Liver (tissue), 9 donors: ENCODE results near the gene NASP. TPM values are rescaled to one million over a fixed set of nuclear protein-coding genes. Genes with fewer than 3 reads are reported as not detected.

ENCODE experiments used
- DNase-seq: peaks from one replicate; pipeline ENCODE4 v3.0.0-alpha.2; 2017; ENCODE audit warnings: low spot score
- H3K27ac ChIP-seq, 2 donors: one replicate each; pipeline ENCODE4 v1.7.0; 2013; ENCODE audit warnings: inconsistent platforms in 2 of 2, low read length in 2 of 2, control low read depth in 1 of 2, low read depth in 1 of 2, mild to moderate bottlenecking in 1 of 2
- H3K27me3 ChIP-seq, 4 donors: one replicate each; pipeline versions ENCODE4 v1.6.1 to v1.7.0; 2013; ENCODE audit warnings: low read length in 3 of 4, inconsistent platforms in 1 of 4, mild to moderate bottlenecking in 1 of 4, moderate library complexity in 1 of 4; ENCODE audit not compliant: control insufficient read depth in 4 of 4, insufficient read depth in 4 of 4
- H3K36me3 ChIP-seq, 4 donors: one replicate each; pipeline versions ENCODE4 v1.6.1 to v1.7.0; 2013; ENCODE audit warnings: low read length in 3 of 4, mild to moderate bottlenecking in 3 of 4, low read depth in 1 of 4, moderate library complexity in 1 of 4; ENCODE audit not compliant: control insufficient read depth in 4 of 4, insufficient read depth in 3 of 4
- H3K4me1 ChIP-seq, 4 donors: one replicate each; pipeline versions ENCODE4 v1.6.1 to v1.7.0; 2013; ENCODE audit warnings: low read length in 3 of 4, mild to moderate bottlenecking in 3 of 4, moderate library complexity in 1 of 4; ENCODE audit not compliant: control insufficient read depth in 4 of 4, insufficient read depth in 4 of 4
- H3K4me3 ChIP-seq, 3 donors: one replicate each; pipeline versions ENCODE4 v1.6.1 to v1.7.0; 2013; ENCODE audit warnings: low read length in 3 of 3, control low read depth in 1 of 3, low read depth in 1 of 3, mild to moderate bottlenecking in 1 of 3
- H3K9ac ChIP-seq, 2 donors: one replicate each; pipeline ENCODE4 v1.7.0; 2013; ENCODE audit warnings: low read length in 2 of 2, mild to moderate bottlenecking in 2 of 2, moderate library complexity in 2 of 2, control low read depth in 1 of 2, low read depth in 1 of 2
- H3K9me3 ChIP-seq, 4 donors: one replicate each; pipeline versions ENCODE4 v1.6.1 to v1.7.0; 2013; ENCODE audit warnings: low read length in 3 of 4; ENCODE audit not compliant: control insufficient read depth in 4 of 4
- NR2F2 ChIP-seq: IDR thresholded peaks from 2 replicates; pipeline ENCODE4 v1.6.1; 2016; ENCODE audit warnings: antibody characterized with exemption
- RAD21 ChIP-seq, 2 donors: IDR thresholded peaks; 2 replicates each; pipeline ENCODE4 v1.6.1; 2016; ENCODE audit warnings: antibody characterized with exemption in 2 of 2, mild to moderate bottlenecking in 2 of 2
- RXRA ChIP-seq, 2 donors: IDR thresholded peaks; 2 replicates each; pipeline ENCODE4 v1.6.1; 2017 to 2018; ENCODE audit warnings: antibody characterized with exemption in 2 of 2, mild to moderate bottlenecking in 1 of 2
- WGBS: extraction: QIAGEN DNeasy Blood & Tissue Kit; methylation state at CpG from one replicate; pipeline ENCODE4 v1.1.7; 2013; 5-methylcytosine and 5-hydroxymethylcytosine counted together
- polyA plus RNA-seq, 2 donors: library from polyadenylated mRNA; stranded (reverse) in 1 of 2; unstranded in 1 of 2; fragments of 200-250 nt in 1 of 2; fragments of >200 nt in 1 of 2; fragmentation: Nextera tagmentation in 1 of 2; extraction: Ambion mirVana in 1 of 2; gene quantifications; one replicate each; pipeline versions ENCODE4 v1.2.1 to v1.2.3, GENCODE V29; 2013 to 2015
- total RNA-seq, 2 donors: library from RNA; depleted of rRNA; stranded (reverse); fragments of >200 nt; gene quantifications; one replicate each; pipeline ENCODE4 v1.2.3, GENCODE V29; 2014
- TF ChIP-seq, protein P1 (sequence below): IDR thresholded peaks from 2 replicates; pipeline ENCODE4 v1.6.1; 2016; ENCODE audit warnings: antibody characterized with exemption
- TF ChIP-seq, protein P2 (sequence below): IDR thresholded peaks from 2 replicates; pipeline ENCODE4 v1.6.1; 2016; ENCODE audit warnings: antibody characterized with exemption
- donor health status: healthy.
- donor health status: healthy.
- donor health status: healthy.
- donor health status: healthy.
- donor health status: healthy.

The NASP gene
- total and polyA plus RNA-seq, 4 donors = 24.9 to 74.9 (median 39.7) TPM

DNA sequence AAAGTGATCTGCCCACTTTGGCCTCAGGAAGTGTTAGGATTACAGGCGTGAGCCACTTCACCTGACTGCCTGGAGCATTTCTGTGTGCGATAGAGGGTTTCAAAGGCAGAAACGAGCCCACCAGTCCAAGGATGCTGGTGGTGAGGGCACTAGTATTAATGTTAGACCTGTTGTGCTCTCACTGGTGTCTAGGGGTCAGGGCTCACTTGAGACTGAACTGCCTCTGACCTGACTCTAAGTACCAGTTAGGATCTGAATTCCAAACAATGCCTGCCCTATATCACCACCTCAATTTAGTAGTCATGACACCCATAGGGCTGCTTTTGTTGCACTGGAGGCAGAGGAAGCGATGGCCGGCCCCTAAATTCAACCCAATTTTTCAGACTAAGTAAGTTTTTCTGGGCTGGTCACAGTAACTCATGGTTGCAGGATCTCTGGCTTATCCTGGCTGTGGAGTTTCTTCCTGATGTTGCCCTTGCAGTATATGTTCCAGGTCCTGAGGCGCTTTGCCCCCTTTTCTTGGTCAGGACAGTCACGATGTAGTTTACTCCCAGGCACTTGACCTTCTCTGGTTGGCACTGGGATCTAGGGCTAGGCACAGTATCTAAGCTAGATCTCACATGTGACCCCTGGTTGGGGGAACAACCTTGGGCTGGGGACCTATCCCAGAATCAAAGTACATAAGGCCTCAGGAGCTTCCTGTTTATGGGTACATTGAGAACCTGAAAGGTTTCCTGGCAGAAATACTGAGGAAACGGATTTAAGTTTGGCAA is 35.5 kb downstream of the NASP start:
- Histone ChIP-seq H3K4me1 (peaks cover 0 to 4% (median under 1%) of the 10 kb centered on the region in 4 donors), H3K4me3 (no peak overlapping the region), H3K27ac (no peak overlapping the region), H3K36me3 (peaks cover 5 to 50% (median 35%) of the 10 kb centered on the region in 4 donors), H3K27me3 (no peaks in the 10 kb centered on the region), H3K9me3 (no peaks in the 10 kb centered on the region), H3K9ac (no peak overlapping the region)
- no peak for DNase-seq
- WGBS = 68% methylated on average over 8 of the region's 8 CpGs
- TF ChIP-seq, protein P1, sequence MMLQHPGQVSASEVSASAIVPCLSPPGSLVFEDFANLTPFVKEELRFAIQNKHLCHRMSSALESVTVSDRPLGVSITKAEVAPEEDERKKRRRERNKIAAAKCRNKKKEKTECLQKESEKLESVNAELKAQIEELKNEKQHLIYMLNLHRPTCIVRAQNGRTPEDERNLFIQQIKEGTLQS = no peak
- TF ChIP-seq NR2F2 = peak; percentile 91

DNA sequence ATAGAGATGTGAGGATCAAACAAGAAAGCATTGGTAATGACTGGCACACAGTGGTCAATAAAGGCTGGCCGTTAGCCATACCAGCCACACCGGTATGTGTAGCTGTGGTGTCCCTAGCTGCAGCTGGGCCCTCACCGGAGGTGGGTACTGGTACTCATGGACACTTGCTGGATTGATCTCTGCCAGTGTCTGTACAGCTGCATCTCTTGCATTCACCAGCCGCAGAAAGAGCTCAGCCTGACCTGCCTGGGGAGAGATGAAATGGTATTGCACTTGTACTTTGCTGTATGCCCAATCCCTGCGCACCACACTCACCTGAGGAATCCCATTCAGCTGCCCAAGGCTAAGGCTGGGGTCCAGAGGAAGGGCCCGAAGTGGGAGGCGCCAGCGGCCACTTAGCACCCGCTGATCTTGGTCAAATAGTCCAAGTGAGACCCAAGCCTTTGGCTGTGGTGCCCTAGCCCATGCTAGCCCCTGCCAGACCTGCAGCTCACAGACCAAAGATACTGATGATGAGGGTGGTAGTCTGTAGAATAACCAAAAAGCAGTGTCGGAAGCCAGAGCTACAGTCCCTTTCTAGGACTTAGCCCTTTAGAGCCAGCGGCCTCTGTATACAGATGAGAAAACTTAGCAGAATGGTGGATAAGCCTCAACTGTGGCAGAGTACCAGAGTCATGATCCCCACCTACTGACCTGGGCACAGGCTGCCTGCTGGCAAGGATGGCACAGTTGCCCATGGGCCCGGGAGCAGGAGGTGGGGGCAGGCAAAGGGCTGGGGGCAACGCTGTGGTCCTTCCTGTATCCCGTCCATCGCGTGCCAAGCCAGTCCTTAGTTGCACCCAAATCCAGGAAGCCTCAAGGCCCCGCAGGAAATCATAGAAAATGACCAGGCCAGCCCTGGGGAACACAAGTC is 37.0 kb downstream of the NASP start:
- peaks cover 0 to 4% (median under 1%) of the 10 kb centered on the region in 4 donors for H3K4me1 ChIP-seq
- peaks cover 5 to 42% (median 31%) of the 10 kb centered on the region in 4 donors for H3K36me3 ChIP-seq
- TF ChIP-seq RXRA (IDR thresholded peaks at IDR 0.05) (no peak), NR2F2 (peak; percentile 35)
- H3K9me3 ChIP-seq = no peaks in the 10 kb centered on the region
- no peak overlapping the region for H3K27ac ChIP-seq
- DNase-seq = no peak
- H3K9ac ChIP-seq = no peak overlapping the region
- no peaks in the 10 kb centered on the region for H3K27me3 ChIP-seq
- WGBS = 89% methylated on average over 17 of the region's 17 CpGs
- H3K4me3 ChIP-seq = no peak overlapping the region

DNA sequence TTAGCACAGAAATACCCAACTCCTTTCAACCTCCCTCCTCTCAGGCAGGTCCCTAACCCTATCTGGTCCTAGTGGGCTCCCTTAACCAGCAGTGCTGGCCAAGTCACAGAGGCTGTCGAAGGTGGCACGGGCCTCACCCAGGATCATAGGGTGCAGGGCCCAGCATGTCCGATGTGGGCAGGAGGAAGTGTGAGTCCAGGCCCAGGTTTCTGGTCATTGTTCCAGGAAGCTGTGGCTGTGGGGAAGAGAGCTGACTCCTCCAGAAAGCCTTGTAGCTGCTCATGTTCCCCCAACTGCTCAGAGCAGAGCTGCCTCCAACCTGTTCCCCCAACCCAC is 37.6 kb downstream of the NASP start:
- Histone ChIP-seq H3K36me3 (peaks cover 4 to 38% (median 27%) of the 10 kb centered on the region in 4 donors), H3K9ac (no peak overlapping the region), H3K27me3 (no peaks in the 10 kb centered on the region), H3K4me3 (no peak overlapping the region), H3K27ac (no peak overlapping the region), H3K9me3 (no peaks in the 10 kb centered on the region), H3K4me1 (peaks cover 0 to 4% (median under 1%) of the 10 kb centered on the region in 4 donors)
- no peak for DNase-seq
- TF ChIP-seq, protein P2, sequence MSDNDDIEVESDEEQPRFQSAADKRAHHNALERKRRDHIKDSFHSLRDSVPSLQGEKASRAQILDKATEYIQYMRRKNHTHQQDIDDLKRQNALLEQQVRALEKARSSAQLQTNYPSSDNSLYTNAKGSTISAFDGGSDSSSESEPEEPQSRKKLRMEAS = no peak
- TF ChIP-seq RAD21 (IDR thresholded peaks at IDR 0.05) = no peak
- WGBS = 62% methylated on average over 3 of the region's 3 CpGs

DNA sequence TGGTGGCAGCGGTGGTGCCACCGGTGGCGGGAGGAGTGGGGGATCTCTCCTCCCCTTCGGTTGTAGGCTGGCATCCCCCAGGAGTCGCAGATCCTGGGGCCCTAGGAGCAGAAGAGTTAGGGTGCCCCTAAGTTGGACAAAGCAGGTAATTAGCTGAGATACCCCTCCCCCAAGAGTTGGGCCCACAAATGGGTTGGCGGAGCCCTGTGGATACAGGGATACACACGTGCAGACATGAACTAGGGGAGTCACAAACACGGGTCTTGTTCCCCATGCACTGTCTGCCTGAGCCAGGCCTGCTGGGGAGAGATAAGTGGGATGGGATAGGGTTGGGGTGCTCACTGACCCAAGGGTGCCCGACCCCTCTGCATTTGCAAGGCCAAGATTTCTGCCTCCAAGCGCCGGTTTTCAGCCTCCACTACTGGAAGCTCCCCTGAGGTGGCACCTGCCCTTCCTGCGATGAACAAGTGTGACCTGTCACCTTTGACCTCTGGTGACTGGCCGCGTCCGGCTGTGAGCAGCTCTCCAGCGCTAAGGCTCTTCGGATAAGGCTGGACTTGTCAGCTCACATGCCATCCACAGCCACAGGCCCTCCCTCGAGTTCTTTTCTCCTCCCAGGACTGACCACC is 38.2 kb downstream of the NASP start:
- DNase-seq = no peak
- Histone ChIP-seq H3K36me3 (peaks cover 4 to 35% (median 24%) of the 10 kb centered on the region in 4 donors), H3K4me3 (no peak overlapping the region), H3K27ac (no peak overlapping the region), H3K4me1 (peaks cover 0 to 4% (median under 1%) of the 10 kb centered on the region in 4 donors), H3K9ac (no peak overlapping the region), H3K9me3 (no peaks in the 10 kb centered on the region), H3K27me3 (no peaks in the 10 kb centered on the region)
- 57% methylated on average over 18 of the region's 18 CpGs for WGBS
- TF ChIP-seq RXRA (IDR thresholded peaks at IDR 0.05) (peak; percentile 49 to 51), NR2F2 (peak; percentile 90), RAD21 (IDR thresholded peaks at IDR 0.05) (no peak)
